Superior temporal gyrus (tissue), 1 donor: ENCODE measurements around the gene CSTB.

Experiments used
- DNase-seq: peaks from one replicate; pipeline ENCODE4 v3.0.0-alpha.2; 2016; ENCODE audit errors: extremely low spot score

Gene CSTB

DNA sequence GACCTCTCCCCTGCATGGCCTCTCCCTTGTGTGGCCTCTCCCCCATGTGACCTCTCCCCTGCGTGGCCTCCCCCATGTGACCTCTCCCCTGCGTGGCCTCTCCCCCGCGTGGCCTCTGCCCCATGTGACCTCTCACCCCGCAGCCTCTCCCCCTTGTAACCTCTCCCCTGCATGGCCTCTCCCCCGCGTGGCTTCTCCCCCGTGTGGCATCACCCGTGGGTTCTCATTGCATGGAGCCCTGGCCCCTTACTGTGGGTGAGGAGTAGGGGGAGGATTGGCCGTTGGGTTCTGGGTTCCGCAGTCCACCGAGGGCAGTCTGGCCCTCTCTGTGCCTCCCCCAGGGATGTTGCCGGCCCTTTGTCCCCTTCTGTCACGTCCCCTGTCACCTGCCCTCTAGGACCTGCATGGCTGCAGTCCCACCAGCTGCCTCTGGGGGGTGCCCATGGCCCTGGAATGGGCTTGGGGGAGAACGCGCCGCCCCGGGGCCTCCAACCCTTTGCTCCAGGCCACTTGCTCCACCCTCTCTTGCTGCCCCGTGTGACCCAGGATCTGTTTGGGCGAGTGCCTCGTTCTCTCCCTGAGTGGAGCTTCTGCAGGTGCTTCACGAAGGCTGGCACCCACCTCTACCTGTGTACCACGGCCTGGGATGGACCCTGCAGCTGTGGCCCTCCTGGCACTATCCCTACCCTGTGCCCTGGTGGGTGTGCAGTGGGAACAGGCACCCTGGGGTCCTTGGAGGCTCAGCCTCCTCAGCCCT is 34.6 kb upstream of the CSTB start:
- peak; percentile 71 for DNase-seq

DNA sequence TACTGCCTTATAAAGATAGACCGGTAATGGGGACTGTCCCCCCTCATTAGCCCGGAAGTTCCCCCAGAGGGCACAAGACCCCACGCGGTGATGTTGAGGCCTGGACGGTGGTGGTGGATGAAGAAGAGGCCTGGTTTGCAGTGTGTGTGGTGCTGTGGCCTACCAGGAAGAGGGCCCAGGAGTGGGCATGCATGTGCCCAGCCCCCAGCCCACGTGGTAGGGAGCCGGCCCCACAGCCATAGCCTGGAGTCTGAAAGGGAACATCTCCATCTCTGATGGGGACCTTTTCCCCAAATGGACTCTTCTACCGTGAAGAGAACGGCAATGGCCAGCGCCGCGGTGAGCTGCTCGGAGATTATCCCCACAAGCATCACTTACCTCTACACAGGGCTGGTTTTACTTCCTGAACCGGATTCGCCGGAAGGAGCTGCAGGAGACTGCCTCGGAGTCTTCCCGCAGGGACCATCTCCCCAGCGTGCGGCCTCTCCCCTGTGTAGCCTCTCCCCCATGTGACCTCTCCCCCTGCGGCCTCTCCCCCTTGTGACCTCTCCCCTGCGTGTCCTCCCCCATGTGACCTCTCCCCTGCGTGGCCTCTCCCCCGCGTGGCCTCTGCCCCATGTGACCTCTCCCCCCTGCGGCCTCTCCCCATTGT is 33.9 kb upstream of the CSTB start:
- no peak for DNase-seq

DNA sequence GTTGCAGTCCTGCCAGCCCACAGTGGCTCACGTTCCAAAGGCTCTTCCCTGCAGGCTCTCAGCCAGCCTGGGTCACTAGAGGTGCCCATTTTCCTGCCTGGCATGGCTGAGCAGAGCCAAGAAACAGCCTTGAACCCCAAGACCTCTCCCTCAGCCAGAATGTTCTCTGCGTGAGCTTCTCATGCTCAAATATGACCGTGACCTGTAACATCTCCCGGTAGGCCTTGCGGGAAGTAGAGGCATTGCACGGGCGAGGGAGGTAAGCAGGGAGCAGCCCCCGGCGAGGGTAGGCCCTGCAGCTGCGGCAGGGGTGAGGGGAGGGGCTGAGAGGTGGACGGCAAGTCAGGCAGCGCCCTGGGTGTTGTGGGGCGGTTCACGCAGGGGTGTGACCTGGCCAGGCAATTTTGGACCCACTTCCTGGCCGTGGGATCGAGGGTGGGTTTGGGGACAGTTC is 33.3 kb upstream of the CSTB start:
- DNase-seq, result no peak

DNA sequence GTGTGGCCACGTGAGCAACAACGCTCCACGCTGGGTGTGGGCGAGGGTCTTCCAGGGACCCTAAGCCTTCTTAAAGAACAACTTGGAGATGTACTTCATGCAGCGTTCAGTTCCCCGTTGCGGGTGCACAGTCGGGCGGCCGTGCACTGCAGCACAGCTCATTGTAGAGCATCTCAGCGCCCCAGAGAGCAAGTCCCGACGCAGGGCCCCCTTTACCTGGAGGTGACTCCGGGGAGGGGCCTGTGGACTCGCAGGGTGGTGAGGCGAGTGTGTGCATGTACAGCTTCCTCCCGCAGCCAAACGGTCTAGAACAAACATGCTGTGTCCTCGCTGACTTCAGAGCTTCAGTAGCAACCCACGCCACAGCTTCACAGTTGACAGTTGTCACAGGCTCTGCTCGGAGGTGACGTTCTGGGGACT is 32.7 kb upstream of the CSTB start:
- no peak for DNase-seq

DNA sequence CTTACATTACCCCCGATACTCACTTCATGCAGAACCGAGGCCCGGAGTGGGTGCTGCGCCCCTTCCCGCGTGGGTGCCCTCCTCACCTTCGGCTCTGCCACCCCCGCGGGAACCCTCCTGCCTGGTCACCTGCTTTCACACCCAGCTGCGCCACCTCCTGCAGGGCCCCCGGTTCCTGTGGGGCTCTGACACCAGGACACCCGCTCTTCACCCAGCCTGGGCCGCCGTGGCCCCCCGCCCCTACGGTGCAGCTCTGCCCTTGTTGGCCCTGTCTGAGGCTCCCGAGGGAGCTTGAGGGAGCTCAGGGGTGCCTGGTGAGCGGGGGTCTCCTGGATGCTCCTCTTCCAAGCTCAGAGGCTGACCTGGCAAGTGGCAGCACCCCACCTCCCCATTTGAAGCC is 32.3 kb upstream of the CSTB start:
- no peak for DNase-seq

DNA sequence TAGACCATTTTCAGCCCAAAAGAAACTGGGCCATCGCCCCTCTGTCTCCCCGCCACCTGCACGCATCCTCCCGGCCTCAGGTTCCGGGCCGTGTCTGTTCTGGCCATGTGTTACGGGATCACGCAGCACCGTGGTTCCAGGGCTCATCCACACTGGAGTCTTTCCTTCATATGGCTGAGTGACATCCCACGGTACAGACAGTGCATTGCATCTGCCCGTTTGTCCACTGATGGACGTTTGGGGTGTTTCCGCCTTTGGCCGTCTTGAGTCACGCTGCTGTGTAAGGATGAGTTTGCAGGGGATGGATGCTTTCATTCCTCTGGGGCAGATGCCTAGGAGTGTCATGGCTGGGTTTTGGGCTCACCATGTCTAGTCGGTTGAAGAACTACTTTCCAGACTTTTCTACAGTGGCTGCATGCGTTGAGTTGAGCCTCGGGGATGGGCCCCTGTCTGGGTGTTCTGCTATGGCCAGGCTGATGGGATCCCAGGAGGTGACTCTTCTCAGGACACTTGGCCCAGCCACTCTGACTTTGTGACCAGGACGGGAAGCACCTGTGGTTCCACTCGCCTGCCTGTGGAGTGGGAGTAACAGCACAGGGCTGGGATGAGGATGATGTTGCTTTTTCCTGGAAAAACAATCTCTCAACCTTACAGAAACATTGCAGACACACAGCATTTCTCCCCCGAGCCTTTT is 30.1 kb upstream of the CSTB start:
- DNase-seq, result no peak

DNA sequence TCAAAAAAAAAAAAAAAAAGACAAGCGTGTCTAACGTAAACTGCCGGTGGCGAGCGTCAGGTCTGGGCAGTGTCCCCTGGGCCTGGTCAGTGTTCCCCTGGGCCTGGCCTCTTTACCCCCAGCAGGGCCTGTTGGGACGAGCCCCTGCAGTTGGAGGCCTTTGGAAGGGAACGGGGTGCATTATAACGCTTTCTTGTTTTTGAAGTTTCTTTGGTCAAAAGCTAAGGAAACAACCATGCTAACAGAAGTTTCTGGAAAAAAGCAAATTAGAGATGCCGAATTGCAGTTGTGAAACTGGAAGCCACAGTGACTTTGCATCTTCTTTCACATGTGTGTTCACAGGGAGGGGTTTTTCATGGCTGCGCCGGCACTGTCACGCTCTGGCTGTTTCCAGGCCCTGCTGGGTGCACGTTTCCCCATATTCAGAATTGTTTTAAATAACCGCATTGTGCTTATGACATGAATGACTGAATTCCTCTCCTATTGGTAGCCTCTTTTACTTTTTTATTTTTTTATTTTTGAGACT is 29.2 kb upstream of the CSTB start:
- no peak for DNase-seq

DNA sequence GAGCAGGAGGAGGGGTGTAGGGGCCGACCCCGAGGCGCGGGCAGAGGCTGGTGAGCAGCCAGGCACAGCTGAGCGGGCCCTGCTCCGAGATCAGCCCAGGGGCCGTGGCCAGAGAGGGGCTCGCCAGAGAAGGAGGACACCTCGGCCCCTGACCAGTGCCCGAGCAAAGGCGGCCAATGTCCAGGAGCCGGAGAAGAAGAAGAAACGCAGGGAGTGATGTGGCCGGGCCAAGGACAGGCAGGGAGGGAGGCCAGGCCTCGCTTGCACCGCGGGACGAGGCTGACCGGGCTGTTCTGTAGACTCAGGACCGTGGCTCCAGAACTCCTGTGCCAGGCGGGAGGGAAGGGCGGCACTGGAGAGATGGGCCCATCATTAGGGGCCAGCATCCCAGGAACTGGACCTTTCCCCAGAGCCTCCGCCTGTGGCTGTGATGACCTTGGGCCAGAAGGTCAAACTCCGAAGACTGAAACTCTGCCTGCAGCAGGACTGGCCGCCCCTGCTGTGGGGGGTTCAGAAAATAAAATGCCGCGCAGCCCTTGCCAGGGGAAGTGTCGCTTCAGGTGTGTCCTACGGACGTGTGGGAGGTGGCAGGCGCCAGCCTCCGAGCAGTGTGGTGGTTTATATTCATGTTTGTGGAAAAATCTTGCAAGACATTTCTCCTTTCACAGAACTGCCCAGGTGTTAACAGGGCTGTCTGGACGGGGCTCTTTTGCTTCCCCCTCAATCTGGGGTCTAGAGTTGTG is 27.6 kb upstream of the CSTB start:
- DNase-seq, result no peak

DNA sequence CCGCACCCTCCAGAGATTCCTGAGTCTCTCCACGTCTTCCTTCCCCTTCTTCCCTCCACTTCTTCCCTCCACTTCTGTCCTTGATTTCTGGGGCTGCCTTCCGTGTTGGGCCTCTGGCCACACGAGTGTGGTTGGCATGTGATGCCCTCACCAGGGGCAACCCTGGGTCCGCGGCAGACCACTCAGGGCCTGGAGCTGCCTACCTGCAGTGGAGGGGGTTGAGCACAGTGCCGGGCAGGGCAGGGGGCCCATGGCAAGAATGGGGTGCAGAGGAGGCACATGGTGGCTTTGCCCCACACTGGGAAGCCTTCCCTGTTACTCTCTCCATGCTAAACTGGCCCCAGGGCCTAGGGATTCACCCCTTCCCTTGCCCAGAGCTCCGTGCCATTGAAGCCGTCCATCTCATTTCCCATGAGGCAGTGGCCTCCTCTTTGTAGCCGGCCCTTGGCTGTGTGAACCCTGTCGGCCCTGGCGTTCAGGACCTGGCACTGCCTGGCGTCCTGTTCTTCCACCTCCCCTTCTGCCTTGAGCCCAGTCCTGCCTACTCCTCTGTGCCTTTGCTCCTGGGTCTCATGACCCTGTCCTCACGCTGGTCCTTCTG is 26.7 kb upstream of the CSTB start:
- no peak for DNase-seq

DNA sequence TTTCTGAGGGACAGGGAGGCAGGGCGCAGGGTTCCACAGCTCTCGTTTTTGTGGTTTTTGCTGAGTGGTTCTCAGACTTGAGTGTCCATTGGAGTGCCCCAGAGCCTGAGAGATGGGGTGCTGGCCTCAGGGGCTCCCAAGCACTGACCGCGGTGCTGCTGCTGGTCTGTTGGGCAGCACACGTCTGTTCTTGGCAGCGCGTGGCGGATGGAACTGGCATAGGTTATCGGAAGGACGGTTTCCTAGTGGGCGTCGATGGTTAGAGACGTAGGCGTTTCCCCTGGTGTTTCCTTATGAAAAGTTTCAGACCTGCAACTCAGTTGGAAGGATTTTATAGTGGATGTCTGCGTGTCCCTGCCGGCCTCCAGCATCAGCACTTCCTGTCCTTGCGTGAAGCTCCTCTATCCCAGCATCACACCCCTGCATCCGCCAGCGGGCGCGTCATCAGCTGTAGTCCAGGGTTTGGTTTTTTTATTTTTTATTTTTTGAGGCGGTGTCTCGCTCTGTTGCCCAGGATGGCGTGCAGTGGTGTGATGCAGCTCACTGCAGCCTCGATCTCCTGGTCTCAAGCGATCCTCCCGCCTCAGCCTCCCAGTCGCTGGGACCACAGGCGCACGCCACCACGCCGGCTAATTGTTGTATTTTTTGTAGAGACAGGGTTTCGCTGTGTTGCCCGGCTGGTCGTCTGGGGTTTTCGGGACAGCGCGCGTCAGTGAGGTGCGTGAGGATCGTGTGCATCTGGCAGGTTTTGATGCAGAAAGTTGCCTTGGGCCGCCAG is 25.1 kb upstream of the CSTB start:
- DNase-seq, result no peak

DNA sequence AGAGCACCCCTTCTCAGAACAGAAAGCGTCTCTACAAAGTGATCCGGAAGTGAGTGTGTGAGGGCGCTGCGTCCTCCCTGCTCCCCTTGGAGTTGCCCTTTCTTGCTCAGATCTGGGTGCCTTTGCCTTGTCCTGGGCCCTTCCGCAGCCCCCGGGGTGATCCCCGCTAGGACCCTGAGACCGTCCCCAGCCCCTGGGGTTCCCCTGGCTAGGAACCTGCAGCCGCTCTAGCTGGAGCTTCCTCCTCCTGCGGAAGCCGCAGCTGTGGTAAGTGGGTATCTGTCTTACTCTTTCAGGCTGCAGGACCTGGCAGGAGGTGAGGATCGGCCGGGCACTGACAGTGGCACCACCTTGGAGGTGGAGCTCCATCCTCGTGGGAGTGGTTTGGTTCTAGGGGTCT is 24.5 kb upstream of the CSTB start:
- DNase-seq, result no peak

DNA sequence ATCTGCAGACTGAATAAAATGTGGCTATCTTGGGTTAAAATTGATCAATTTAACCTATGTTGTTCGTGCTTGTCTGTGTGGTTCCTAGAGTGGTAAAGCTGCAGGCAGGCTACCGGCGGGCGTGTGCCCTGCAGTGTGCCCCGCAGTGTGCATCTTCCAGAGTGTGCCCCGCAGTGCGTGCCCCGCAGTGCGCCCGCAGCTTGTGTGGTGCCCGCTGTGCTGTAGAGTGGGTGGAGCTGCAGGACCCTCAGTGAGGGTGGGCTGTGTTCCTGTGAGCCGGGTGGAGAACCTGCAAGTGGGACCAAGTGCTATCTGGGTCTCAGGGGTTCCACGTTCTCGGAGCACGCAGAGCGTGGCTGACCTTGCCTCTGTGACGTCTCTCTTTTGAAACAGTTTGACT is 24.0 kb upstream of the CSTB start:
- no peak for DNase-seq

DNA sequence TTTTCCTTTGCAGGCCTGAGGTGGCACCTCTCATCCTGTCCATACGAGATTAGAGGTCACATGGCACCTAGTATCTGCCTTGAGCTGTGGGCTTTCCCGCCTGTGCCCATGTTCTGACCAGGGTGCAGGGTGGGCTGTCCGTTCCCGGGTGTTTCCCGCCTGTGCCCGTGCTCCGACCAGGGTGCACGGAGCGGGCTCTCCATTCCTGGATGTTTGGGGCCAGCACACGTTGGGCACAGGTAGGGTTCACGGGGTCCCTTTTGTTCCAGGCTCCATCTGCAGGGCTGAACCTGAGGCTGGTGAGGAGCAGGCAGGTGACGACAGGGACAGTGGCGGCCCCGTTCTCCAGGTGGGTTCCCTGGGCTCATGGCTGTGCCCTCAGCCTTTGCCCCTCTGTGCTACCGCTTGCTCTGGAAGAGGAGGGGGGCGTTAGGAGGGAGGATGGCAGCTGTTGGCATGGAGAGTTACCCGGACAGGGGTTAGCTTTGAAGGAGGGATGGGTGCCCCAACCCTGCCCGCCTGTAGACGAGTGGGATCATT is 23.3 kb upstream of the CSTB start:
- no peak for DNase-seq

DNA sequence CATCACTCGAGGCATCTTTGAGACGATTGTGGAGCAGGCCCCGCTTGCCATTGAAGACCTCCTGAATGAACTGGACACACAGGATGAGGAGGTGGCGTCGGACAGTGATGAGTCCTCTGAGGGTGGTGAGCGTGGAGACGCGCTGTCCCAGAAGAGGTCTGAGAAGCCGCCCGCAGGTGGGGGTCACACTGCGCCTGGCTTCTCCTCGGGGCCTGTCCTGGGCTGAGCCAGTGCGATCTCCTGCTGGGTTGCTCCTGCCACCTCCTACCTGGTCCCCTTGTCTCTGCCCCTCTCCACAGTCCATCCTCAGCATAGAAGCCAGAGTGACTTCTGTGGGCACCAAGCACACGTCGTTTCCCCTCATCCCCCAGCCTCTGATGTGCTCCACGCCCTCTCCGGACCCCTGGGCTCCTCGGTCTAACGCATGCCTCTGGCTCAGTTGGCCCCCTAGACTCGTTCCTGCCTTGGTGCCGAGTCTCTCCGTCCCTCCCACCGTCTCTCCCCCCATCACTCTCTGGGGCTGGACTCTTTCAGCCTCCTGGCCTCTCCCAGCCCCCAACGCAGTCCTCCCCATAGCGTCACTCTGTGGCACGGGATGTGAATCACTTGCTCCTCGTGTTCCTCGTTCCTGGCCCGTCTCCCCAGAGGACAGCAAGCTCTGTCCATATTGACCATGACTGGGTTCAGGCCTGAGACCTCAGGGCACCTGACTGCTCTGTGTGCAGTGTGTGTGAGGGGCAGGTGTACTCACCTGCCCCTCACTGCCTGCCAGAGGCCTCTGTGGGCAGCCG is 22.0 kb upstream of the CSTB start:
- no peak for DNase-seq

DNA sequence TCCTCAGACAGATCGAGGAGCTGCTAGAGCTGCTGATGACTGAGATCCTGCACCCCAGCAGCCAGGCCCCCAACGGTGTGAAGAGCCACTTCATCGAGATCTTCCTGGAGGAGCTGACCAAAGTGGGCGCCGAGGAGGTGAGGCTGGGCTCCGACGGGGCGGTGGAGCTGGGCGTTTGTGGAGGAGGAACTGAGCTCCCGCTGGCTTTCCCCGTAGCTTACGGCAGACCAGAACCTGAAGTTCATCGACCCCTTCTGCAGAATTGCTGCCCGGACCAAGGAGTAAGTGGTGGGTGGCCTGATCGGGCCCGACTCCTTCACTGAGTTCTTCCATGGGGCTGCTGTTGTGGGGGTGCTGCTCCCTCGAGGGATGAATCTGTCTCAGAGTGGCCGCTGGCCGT is 21.3 kb upstream of the CSTB start:
- DNase-seq, result no peak

DNA sequence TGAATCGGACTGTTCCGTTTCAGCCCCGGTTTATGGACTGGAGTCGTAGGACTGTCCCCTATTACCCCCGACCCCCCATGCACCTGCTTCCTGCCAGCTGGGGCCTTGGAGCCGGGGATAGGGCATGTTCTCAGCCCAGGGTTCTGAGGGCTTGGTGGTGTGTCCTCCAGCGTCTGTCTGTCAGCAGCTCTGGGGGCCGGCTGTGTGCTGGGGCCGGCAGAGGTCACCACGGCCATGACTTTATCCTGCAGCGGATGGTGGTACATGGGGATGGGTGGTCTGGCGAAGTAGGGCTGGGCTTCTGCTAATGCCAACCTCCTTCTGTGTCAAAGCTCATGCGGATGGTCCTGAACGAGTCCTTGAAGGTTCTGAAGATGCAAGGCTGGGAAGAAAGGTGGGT is 18.7 kb upstream of the CSTB start:
- no peak for DNase-seq

DNA sequence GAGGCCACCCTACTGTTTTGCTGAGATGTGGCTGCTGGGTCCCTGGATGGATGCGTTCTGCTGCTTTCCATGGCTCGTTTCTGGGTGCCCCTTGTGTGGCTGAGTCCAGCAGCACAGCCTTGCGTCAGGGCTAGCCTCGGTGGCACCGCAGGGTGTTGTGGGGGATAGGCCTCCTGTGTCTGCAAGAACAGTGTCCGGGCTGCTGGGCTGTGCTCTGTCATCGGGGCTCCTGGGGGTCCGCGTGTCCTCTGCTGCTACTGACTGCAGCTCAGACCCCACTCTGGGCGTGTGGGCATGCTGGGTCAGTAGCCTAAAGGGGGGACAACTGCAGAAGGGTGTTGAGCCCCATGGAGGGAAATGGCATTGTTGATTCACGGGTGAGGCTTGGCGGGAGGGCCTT is 18.2 kb upstream of the CSTB start:
- DNase-seq, result no peak

DNA sequence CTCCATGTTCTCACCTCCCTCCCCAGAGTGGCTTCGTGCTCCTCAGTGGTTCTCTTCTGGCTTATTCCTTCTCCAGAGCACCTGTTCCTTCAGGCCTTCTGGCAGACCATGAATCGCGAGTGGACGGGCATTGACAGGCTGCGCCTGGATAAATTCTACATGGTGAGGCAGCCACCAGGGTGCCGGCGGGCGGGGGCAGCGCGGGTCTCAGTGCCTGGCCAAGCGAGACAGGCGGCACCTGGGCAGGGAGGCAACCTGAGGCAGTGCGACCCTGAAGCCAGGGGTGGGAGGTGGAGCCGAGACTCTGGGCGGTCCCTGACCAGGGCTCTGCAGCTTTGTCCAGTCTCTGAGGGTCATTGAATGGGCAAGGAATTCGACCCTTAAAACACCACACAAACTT is 17.1 kb upstream of the CSTB start:
- no peak for DNase-seq

DNA sequence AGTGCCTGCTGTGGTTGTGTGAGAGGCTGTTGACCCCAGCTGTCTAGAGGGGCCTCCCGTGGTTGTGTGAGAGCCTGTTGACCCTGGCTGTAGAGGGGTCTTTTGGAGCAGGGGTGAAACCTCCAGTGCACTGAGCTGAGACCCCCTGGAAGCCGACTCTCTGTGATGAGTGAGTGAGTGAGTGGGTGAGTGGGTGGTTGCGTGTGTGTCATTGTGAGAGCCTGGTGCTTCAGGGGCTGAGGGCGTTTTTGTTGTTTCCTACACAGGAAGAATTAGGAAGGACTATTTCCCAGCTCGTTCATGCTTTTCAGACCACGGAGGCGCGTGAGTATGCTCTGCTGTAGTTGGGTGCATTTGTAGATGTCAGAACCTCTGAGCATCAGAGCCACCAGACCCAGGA is 16.3 kb upstream of the CSTB start:
- no peak for DNase-seq

DNA sequence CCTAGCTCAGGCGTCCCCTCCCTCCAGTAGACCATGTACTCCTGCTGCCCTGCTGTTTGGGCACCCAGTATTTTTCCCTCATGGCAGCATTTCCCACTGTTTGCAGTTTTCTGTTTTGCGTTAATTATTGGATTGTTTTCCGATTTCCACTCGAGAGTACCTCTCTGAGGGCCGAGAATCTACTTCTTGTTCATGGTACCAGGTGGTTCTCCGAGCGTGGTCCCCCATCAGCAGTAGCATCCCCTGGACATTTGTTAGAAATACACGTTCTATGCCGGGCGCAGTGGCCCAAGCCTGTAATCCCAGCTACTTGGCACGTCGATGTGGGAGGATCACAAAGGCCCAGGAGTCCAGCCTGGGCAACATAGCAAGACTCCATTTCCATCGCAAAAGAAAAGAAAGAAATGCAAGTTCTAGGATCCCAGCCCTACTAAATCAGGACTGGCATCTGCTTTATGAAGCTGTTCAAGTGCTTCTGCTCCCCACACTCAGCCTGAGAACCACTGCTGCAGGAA is 14.0 kb upstream of the CSTB start:
- DNase-seq, result no peak
